CD1c-positive myeloid dendritic cell (primary cell): ENCODE measurements around the gene SMAGP.

Source experiments
- DNase-seq: peaks from one replicate; pipeline ENCODE4 v3.0.0-alpha.2; 2016; ENCODE audit errors: extremely low spot score

Gene SMAGP

DNA sequence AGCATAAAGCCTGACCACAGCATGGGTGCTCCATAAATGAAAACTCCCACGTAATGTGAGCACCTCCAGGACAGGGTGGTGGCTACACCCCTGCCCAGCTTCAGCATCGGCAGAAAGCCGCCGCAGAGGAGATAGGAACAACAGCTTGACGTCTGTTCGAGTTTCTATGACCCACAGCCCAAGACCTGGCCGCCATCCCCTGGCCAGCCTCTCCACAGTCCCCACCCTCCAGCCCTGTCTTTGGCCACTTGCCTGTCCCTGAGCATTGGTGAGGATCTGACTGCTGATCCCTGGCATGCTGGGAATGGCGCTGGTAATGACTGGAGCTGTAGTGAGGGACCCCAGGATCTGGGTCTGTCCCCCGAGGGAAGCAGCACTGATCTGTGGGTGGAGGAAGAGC is 73.7 kb downstream of the SMAGP start:
- DNase-seq = no peak

DNA sequence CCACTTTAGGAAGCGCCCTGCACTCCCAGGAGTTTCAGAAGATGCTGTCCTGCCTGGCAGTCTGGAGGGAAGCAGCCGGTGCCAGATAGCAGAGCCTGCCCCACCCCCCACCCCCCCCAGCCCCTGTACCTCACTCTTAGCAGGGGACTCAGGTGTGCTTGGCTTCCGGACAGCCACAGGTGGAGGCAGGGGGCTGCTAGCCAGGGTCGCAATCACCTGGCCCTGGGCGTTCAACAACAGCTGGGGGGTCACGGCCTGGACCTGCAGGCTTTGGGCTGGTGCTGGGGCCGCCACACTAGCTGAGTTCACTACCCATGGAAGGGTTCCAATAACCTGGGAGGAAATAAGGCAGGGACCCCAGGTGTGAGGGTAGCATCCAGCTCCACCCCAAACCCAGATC is 74.4 kb downstream of the SMAGP start:
- DNase-seq = no peak
